ENCODE data around the gene MLH3. TPM values are rescaled to one million over a fixed set of nuclear protein-coding genes. Genes with fewer than 3 reads are reported as not detected.

The MLH3 gene
- total RNA-seq, 4 donors from 2014 or later, result 10.4 to 21.7 (median 17.4) TPM

GRCh38 chr14:74984236-74985027 is 66.8 kb downstream of the MLH3 start:
- TF ChIP-seq POLR2A (IDR thresholded peaks at IDR 0.05), result no peak
- TF ChIP-seq, protein P1, sequence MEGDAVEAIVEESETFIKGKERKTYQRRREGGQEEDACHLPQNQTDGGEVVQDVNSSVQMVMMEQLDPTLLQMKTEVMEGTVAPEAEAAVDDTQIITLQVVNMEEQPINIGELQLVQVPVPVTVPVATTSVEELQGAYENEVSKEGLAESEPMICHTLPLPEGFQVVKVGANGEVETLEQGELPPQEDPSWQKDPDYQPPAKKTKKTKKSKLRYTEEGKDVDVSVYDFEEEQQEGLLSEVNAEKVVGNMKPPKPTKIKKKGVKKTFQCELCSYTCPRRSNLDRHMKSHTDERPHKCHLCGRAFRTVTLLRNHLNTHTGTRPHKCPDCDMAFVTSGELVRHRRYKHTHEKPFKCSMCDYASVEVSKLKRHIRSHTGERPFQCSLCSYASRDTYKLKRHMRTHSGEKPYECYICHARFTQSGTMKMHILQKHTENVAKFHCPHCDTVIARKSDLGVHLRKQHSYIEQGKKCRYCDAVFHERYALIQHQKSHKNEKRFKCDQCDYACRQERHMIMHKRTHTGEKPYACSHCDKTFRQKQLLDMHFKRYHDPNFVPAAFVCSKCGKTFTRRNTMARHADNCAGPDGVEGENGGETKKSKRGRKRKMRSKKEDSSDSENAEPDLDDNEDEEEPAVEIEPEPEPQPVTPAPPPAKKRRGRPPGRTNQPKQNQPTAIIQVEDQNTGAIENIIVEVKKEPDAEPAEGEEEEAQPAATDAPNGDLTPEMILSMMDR (IDR thresholded peaks at IDR 0.05 in 4 of 5, conservative IDR thresholded peaks at IDR 0.05 in 1 of 5), result no peak
- ATAC-seq (no peak), DNase-seq (no peak)
- H3K4me3 ChIP-seq, result no peak overlapping the region
- no peaks in the 10 kb centered on the region for H3K27me3 ChIP-seq
- H3K27ac ChIP-seq, result peak overlapping the region in 3 of 4 donors; percentile 17 to 36 (median 36)
- H3K4me1 ChIP-seq, result peaks cover 30 to 37% of the 10 kb centered on the region in 2 donors
- H3K36me3 ChIP-seq, result no peaks in the 10 kb centered on the region
- intact Hi-C loops (cut with DNase I; ENCODE audit: low total_unique reads), result no loop called here
- H3K9me3 ChIP-seq, result no peaks in the 10 kb centered on the region
- in situ Hi-C loops (cut with MboI; ENCODE audit: low sequenced_read_pairs in 4 of 4), result no loop called here

DNA sequence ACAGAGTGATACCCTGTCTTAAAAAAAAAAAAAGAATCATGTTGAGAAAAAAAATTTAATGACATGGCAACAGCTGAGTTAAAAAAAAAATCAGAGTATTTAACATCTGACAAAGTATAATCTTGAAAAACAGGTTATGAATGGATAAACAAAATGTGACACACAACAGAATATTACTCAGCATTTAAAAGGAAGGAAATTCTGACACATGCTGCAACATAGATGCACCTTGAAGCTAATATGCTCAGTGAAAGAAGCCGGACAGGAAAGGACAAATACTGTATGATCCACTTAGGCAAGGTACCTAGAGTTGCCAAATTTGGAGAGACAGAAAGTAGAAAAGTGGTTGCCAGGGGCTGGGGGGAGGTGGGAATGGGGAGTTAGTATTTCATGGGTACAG is 67.9 kb downstream of the MLH3 start:
- ATAC-seq (no peak), DNase-seq (no peak)
- Histone ChIP-seq H3K27ac (no peak overlapping the region), H3K9me3 (no peaks in the 10 kb centered on the region), H3K27me3 (no peaks in the 10 kb centered on the region), H3K4me3 (no peak overlapping the region), H3K36me3 (no peaks in the 10 kb centered on the region), H3K4me1 (peaks cover 36 to 40% of the 10 kb centered on the region in 2 donors)
- intact Hi-C loops (cut with DNase I; ENCODE audit: low total_unique reads), result no loop called here
- TF ChIP-seq, protein P1 (IDR thresholded peaks at IDR 0.05 in 4 of 5, conservative IDR thresholded peaks at IDR 0.05 in 1 of 5), result no peak
- TF ChIP-seq POLR2A (IDR thresholded peaks at IDR 0.05), result no peak
- in situ Hi-C loops (cut with MboI; ENCODE audit: low sequenced_read_pairs in 4 of 4), result no loop called here

DNA sequence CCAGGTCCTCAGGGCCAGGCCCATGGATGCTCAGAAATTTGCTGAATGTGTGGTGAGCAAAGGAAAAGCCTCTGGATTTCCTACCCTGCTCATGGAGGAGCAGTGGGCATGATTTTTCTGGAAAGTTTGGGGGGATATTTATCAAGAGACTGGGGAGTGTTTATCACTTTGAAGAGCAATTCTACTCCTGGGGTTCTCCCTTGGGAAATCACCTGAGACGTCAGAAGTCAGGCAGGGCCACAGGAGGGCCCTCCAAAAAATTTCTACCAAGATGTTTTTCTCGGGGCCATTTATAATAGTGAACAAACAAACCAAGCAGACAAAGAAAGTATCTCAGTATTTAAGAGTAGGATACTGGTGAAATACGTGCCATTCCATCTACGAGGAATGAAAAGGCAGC is 68.6 kb downstream of the MLH3 start:
- Histone ChIP-seq H3K4me3 (no peak overlapping the region), H3K27ac (no peak overlapping the region), H3K27me3 (no peaks in the 10 kb centered on the region), H3K4me1 (peaks cover 30 to 36% of the 10 kb centered on the region in 2 donors), H3K36me3 (no peaks in the 10 kb centered on the region), H3K9me3 (no peaks in the 10 kb centered on the region)
- ATAC-seq (no peak), DNase-seq (no peak)
- in situ Hi-C loops (cut with MboI; ENCODE audit: low sequenced_read_pairs in 4 of 4) (no loop called here), intact Hi-C loops (cut with DNase I; ENCODE audit: low total_unique reads) (no loop called here)
- TF ChIP-seq, protein P1 (IDR thresholded peaks at IDR 0.05 in 4 of 5, conservative IDR thresholded peaks at IDR 0.05 in 1 of 5), result no peak
- no peak for TF ChIP-seq POLR2A (IDR thresholded peaks at IDR 0.05)

GRCh38 chr14:74981833-74982232 is 69.4 kb downstream of the MLH3 start:
- Histone ChIP-seq H3K36me3 (no peaks in the 10 kb centered on the region), H3K4me1 (peaks cover 30 to 33% of the 10 kb centered on the region in 2 donors), H3K4me3 (no peak overlapping the region), H3K27me3 (no peaks in the 10 kb centered on the region), H3K27ac (no peak overlapping the region), H3K9me3 (no peaks in the 10 kb centered on the region)
- no peak for ATAC-seq
- TF ChIP-seq, protein P1 (IDR thresholded peaks at IDR 0.05 in 4 of 5, conservative IDR thresholded peaks at IDR 0.05 in 1 of 5), result no peak
- no peak for TF ChIP-seq POLR2A (IDR thresholded peaks at IDR 0.05)
- in situ Hi-C loops (cut with MboI; ENCODE audit: low sequenced_read_pairs in 4 of 4), result no loop called here
- intact Hi-C loops (cut with DNase I; ENCODE audit: low total_unique reads), result no loop called here
- DNase-seq, result no peak
